ENCODE data around the gene RNF114.
"Not testable (repeated sequence)": the region's sequence is repeated elsewhere in the genome, so short reads cannot be mapped to it uniquely, and the experiment has no call there.

The RNF114 gene

GRCh38 chr20:49951151-49951550 lies 15.0 kb downstream of the RNF114 start:
- Mint-ChIP-seq H3K27ac (no peak overlapping the region), H3K36me3 (ENCODE audit: low read depth) (peaks cover 93% of the 10 kb centered on the region), H3K9me3 (no peaks in the 10 kb centered on the region), H3K27me3 (no peaks in the 10 kb centered on the region), H3K4me3 (no peak overlapping the region), H3K4me1 (ENCODE audit: low read depth) (peaks cover 34% of the 10 kb centered on the region)
- intact Hi-C loops (cut with micrococcal nuclease), result no loop called here

GRCh38 chr20:49955167-49955566 lies 19.0 kb downstream of the RNF114 start:
- Mint-ChIP-seq H3K9me3 (no peaks in the 10 kb centered on the region), H3K4me3 (no peak overlapping the region), H3K4me1 (ENCODE audit: low read depth) (peaks cover 27% of the 10 kb centered on the region), H3K36me3 (ENCODE audit: low read depth) (peaks cover 89% of the 10 kb centered on the region), H3K27ac (no peak overlapping the region), H3K27me3 (no peaks in the 10 kb centered on the region)
- intact Hi-C loops (cut with micrococcal nuclease), result no loop called here

- H3K4me3 Mint-ChIP-seq; H3K27me3 Mint-ChIP-seq; H3K27ac Mint-ChIP-seq; intact Hi-C loops (cut with micrococcal nuclease); H3K9me3 Mint-ChIP-seq: not testable (repeated sequence)
- Mint-ChIP-seq H3K36me3 (ENCODE audit: low read depth) (peaks cover 89% of the 10 kb centered on the region), H3K4me1 (ENCODE audit: low read depth) (peaks cover 27% of the 10 kb centered on the region)
Observed at GRCh38 chr20:49955830-49956396, 19.7 kb downstream of the RNF114 start.

DNA sequence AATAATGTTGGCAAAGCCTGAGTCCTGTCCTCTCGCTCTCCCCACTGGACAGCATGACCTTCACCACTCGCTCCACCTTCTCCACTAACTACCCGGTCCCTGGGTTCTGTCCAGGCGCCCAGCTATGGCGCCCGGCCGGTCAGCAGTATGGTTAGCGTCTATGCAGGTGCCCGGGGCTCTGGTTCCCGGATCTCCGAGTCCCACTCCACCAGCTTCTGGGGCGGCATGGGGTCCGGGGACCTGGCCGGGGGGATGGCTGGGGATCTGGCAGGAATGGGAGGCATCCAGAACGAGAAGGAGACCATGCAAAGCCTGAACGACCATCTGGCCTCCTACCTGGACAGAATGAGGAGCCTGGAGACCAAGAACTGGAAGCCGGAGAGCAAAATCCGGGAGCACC lies 20.5 kb downstream of the RNF114 start:
- H3K9me3 Mint-ChIP-seq, result no peaks in the 10 kb centered on the region
- peaks cover 27% of the 10 kb centered on the region for H3K4me1 Mint-ChIP-seq (ENCODE audit: low read depth)
- H3K27ac Mint-ChIP-seq, result peak overlapping the region; percentile 14
- peaks cover 88% of the 10 kb centered on the region for H3K36me3 Mint-ChIP-seq (ENCODE audit: low read depth)
- H3K27me3 Mint-ChIP-seq, result no peaks in the 10 kb centered on the region
- no peak overlapping the region for H3K4me3 Mint-ChIP-seq
- intact Hi-C loops (cut with micrococcal nuclease), result no loop called here

GRCh38 chr20:49957089-49957938 lies 21.1 kb downstream of the RNF114 start:
- H3K4me3 Mint-ChIP-seq; H3K9me3 Mint-ChIP-seq; H3K27me3 Mint-ChIP-seq; intact Hi-C loops (cut with micrococcal nuclease): not testable (repeated sequence)
- Mint-ChIP-seq H3K27ac (peak overlapping the region; percentile 14), H3K36me3 (ENCODE audit: low read depth) (peaks cover 88% of the 10 kb centered on the region), H3K4me1 (ENCODE audit: low read depth) (peaks cover 24% of the 10 kb centered on the region)

GRCh38 chr20:49961413-49961812 lies 25.2 kb downstream of the RNF114 start:
- Mint-ChIP-seq H3K27ac (no peak overlapping the region), H3K36me3 (ENCODE audit: low read depth) (peaks cover 72% of the 10 kb centered on the region), H3K4me1 (ENCODE audit: low read depth) (peaks cover 21% of the 10 kb centered on the region), H3K27me3 (no peaks in the 10 kb centered on the region), H3K4me3 (no peak overlapping the region), H3K9me3 (no peaks in the 10 kb centered on the region)
- intact Hi-C loops (cut with micrococcal nuclease), result no loop called here

DNA sequence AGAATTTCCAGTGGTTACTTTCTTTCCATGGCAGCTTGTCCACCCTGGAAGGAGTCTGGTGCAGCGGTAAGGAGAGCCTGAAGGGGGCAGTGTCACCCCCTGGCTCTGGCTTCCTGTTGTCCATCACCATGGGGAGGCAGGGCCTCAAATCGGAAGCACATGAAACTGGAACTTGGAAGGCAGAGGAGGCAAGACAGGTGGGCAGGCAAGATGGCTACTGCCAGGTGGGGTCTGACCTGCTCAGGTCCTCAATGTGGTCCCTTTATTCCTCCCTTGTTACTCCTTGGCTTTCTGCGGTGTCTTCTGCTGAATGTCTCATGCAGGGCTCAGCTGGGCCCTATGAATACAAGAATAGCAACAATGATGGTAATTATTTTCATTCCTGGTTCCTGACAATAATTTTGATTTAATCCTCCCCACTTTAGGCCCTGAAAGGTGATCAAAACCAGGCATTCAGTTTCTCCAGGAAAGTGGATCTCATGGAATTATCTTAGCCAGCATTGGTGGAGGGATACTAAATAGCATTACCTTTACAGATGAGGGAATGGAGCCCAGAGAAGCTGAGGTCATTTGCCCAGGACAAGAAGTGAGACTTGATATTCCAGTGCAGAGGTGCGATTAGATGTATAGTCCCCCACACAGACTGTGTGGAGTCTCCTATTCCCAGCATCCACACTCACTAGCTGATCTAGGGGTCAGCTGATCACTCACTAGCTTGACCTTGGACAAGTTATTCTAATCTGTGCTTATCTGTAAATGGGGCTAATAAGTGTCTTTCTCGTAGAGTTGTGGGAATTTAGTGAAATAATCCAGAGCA lies 29.0 kb downstream of the RNF114 start:
- Mint-ChIP-seq H3K4me1 (ENCODE audit: low read depth) (peaks cover 18% of the 10 kb centered on the region), H3K9me3 (no peaks in the 10 kb centered on the region), H3K27ac (no peak overlapping the region), H3K4me3 (no peak overlapping the region), H3K27me3 (no peaks in the 10 kb centered on the region), H3K36me3 (ENCODE audit: low read depth) (peaks cover 39% of the 10 kb centered on the region)
- intact Hi-C loops (cut with micrococcal nuclease), result no loop called here

GRCh38 chr20:49965781-49966305 lies 29.6 kb downstream of the RNF114 start:
- H3K27me3 Mint-ChIP-seq, result no peaks in the 10 kb centered on the region
- no peak overlapping the region for H3K4me3 Mint-ChIP-seq
- H3K4me1 Mint-ChIP-seq (ENCODE audit: low read depth), result peaks cover 18% of the 10 kb centered on the region
- H3K27ac Mint-ChIP-seq, result no peak overlapping the region
- H3K36me3 Mint-ChIP-seq (ENCODE audit: low read depth), result peaks cover 32% of the 10 kb centered on the region
- no peaks in the 10 kb centered on the region for H3K9me3 Mint-ChIP-seq
- intact Hi-C loops (cut with micrococcal nuclease), result no loop called here

GRCh38 chr20:49966861-49967260 lies 30.7 kb downstream of the RNF114 start:
- Mint-ChIP-seq H3K4me3 (no peak overlapping the region), H3K9me3 (no peaks in the 10 kb centered on the region), H3K27ac (no peak overlapping the region)

DNA sequence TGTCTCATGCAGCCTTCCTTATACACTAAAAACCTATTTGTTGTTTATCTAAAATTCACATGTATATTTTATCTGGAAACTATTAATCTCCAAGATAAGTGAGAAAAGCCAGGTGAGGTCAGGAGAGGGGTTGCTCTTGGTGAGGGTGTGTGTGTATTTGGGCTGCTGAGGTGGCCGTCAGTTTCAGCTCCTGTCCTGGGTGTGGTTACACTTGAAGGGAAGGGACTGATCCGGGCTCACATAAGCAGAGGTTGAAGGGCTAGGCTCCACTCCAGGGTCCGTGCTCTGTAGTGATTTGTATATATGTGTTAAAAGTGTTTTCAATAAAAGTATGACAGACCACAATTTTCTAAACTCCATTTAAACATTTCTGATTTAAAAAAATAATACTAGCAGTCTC lies 33.0 kb downstream of the RNF114 start:
- Mint-ChIP-seq H3K36me3 (ENCODE audit: low read depth) (peaks cover 10% of the 10 kb centered on the region), H3K9me3 (no peaks in the 10 kb centered on the region), H3K27me3 (no peaks in the 10 kb centered on the region), H3K4me1 (ENCODE audit: low read depth) (peaks cover 18% of the 10 kb centered on the region), H3K4me3 (no peak overlapping the region), H3K27ac (no peak overlapping the region)
- intact Hi-C loops (cut with micrococcal nuclease), result no loop called here

More at GRCh38 chr20:49966861-49967260, 30.7 kb downstream of the RNF114 start:
- H3K4me1 Mint-ChIP-seq (ENCODE audit: low read depth), result peaks cover 18% of the 10 kb centered on the region
- H3K36me3 Mint-ChIP-seq (ENCODE audit: low read depth), result peaks cover 23% of the 10 kb centered on the region
- H3K27me3 Mint-ChIP-seq, result no peaks in the 10 kb centered on the region
- intact Hi-C loops (cut with micrococcal nuclease), result no loop called here

DNA sequence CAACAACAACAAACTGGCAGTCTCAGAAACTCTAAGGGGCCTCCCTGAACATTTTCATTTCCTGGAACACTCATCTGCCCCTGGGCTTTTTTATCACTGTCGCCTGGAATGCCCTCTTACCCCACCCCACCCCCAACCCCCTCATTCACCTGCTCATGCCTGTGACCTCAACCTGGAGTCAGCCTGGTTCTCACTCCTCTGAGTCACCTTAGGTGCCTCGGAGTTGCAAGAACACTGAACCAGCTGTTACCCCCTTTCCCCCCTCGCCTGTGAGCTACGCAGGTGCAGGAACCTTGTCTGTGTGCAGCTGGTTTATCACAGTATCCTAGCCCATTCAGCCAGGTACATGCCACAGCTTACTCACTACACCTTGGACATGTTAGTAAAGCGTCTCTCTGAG lies 33.7 kb downstream of the RNF114 start:
- Mint-ChIP-seq H3K27ac (no peak overlapping the region), H3K4me1 (ENCODE audit: low read depth) (peaks cover 15% of the 10 kb centered on the region), H3K4me3 (no peak overlapping the region), H3K36me3 (ENCODE audit: low read depth) (peaks cover 3% of the 10 kb centered on the region), H3K9me3 (no peaks in the 10 kb centered on the region), H3K27me3 (no peaks in the 10 kb centered on the region)
- intact Hi-C loops (cut with micrococcal nuclease), result no loop called here

DNA sequence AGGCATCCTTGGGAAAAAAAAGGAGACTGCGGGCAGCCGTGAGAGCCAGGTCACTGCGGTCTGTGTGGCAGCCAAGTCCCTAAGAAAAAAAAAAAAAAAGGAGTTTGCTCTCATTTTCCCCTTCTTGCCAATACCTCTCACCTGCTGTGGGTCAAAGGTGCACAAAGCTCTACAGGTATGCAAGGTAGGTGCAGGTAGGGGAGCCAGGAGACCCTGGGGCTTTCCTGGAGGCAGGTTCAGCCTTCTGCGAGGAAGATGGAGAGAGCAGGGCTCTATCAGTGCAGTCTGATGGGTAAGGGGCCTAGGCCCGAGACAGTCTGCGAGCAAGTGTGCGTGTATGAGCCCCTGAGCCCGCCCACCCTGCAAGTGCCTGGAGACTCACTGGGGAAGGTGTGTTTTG lies 34.3 kb downstream of the RNF114 start:
- intact Hi-C loops (cut with micrococcal nuclease), result no loop called here
- H3K4me1 Mint-ChIP-seq (ENCODE audit: low read depth), result peaks cover 10% of the 10 kb centered on the region

DNA sequence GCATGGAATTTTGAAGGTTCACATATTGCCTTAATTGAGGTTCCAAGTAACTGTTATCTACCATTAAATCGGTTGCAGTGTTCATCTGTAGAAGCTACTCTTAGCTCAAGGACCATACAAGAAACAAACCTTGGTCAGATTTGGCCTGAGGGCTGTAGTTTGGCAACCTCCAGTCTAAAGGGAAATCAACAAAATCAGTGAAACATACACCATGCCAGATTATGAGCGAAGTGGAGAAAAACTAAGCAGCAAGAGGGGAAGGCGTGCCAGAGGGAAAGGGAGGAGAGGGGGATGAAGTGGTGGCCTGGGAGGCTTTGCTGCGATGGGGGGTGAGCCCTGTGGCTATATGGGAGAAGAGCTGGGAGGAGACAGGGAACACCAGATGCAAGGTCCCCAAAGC lies 37.8 kb downstream of the RNF114 start:
- H3K36me3 Mint-ChIP-seq (ENCODE audit: low read depth), result no peaks in the 10 kb centered on the region
- H3K9me3 Mint-ChIP-seq, result no peaks in the 10 kb centered on the region

More for the DNA sequence above, 34.3 kb downstream of the RNF114 start:
- Mint-ChIP-seq H3K4me3 (no peak overlapping the region), H3K27ac (no peak overlapping the region), H3K36me3 (ENCODE audit: low read depth) (no peaks in the 10 kb centered on the region), H3K9me3 (no peaks in the 10 kb centered on the region), H3K27me3 (no peaks in the 10 kb centered on the region)

DNA sequence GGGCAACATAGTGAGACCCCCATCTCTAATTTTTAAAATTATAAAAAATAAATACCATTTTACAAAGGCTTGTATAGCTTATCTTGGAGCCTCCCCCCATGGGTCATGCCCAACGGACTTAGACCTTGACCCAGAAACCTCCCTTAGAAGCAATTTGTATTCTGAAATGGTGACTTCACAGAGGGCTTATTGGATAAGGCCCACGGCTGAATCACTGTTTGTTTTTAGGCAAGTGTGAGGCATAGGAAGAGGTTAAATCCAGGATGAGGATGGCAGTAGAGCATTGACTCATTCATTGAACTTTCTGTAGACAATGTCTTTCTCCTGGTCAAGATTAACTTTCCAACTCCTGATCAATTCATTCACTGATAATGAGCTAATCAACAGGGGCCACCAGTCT lies 40.3 kb downstream of the RNF114 start:
- no peaks in the 10 kb centered on the region for H3K9me3 Mint-ChIP-seq
- no peak overlapping the region for H3K4me3 Mint-ChIP-seq
- intact Hi-C loops (cut with micrococcal nuclease), result loop anchor here (5.0 kb wide), 1 partner anchor 111 kb away; no protein-coding TSS in a partner anchor
- H3K27me3 Mint-ChIP-seq, result peaks cover 19% of the 10 kb centered on the region
- peaks cover 5% of the 10 kb centered on the region for H3K4me1 Mint-ChIP-seq (ENCODE audit: low read depth)
- no peak overlapping the region for H3K27ac Mint-ChIP-seq
- no peaks in the 10 kb centered on the region for H3K36me3 Mint-ChIP-seq (ENCODE audit: low read depth)

More for the DNA sequence above, 37.8 kb downstream of the RNF114 start:
- no peaks in the 10 kb centered on the region for H3K4me1 Mint-ChIP-seq (ENCODE audit: low read depth)
- intact Hi-C loops (cut with micrococcal nuclease), result no loop called here
- no peaks in the 10 kb centered on the region for H3K27me3 Mint-ChIP-seq
- H3K4me3 Mint-ChIP-seq, result no peak overlapping the region
- H3K27ac Mint-ChIP-seq, result no peak overlapping the region

Measured in dendritic cell treated with granulocyte-macrophage colony-stimulating factor and Interleukin-4, amounts not matched to agents 40 ng/mL and 50 ng/mL, for 4 days (primary cell).